Ascending aorta (tissue), 2 donors: ENCODE data around the gene PITPNM2. TPM values are rescaled to one million over a fixed set of nuclear protein-coding genes. Genes with fewer than 3 reads are reported as not detected.

Source experiments
- DNase-seq, 2 donors: peaks; one replicate each; pipeline ENCODE4 v3.0.0-alpha.2; 2019; ENCODE audit warnings: low spot score in 2 of 2
- H3K27ac ChIP-seq, 2 donors: fragments of 200-600 bp; sonication (generic); one replicate each; pipeline ENCODE4 v1.5.1; 2016 to 2017; ENCODE audit warnings: mild to moderate bottlenecking in 1 of 2
- H3K27me3 ChIP-seq: fragments of 200-600 bp; sonication (generic); one replicate; pipeline ENCODE4 v1.5.1; 2017
- H3K36me3 ChIP-seq, 2 donors: fragments of 200-600 bp; sonication (generic); one replicate each; pipeline ENCODE4 v1.5.1; 2016
- H3K4me1 ChIP-seq, 2 donors: fragments of 200-600 bp; sonication (generic); one replicate each; pipeline ENCODE4 v1.5.1; 2016 to 2017; ENCODE audit warnings: mild to moderate bottlenecking in 1 of 2
- H3K4me3 ChIP-seq, 2 donors: fragments of 200-600 bp; sonication (generic); one replicate each; pipeline ENCODE4 v1.5.1; 2016 to 2017; ENCODE audit warnings: mild to moderate bottlenecking in 1 of 2
- H3K9me3 ChIP-seq, 2 donors: fragments of 200-600 bp; sonication (generic); one replicate each; pipeline ENCODE4 v1.5.1; 2016
- intact Hi-C: fragments of 100-400 bp; cut with DNase I; formaldehyde crosslinking; loops from one replicate; pipeline ENCODE4 v1.15.1; 2023
- total RNA-seq: library from RNA; depleted of rRNA; stranded (reverse); fragments of >200 nt; gene quantifications from one replicate; pipeline ENCODE4 v1.1.0, GENCODE V29; 2016
- TF ChIP-seq, protein P1 (sequence below), 3 experiments: fragments of 200-600 bp in 2 of 3; fragments of 450-650 bp in 1 of 3; sonication (generic) in 2 of 3; IDR thresholded peaks; one replicate each; pipeline ENCODE4 v1.5.1; 2016 to 2019; ENCODE audit warnings: antibody characterized with exemption in 3 of 3, mild to moderate bottlenecking in 1 of 3, moderate library complexity in 1 of 3

Gene PITPNM2
- total RNA-seq, 1 donor from 2014 or later = 8.4 TPM

DNA sequence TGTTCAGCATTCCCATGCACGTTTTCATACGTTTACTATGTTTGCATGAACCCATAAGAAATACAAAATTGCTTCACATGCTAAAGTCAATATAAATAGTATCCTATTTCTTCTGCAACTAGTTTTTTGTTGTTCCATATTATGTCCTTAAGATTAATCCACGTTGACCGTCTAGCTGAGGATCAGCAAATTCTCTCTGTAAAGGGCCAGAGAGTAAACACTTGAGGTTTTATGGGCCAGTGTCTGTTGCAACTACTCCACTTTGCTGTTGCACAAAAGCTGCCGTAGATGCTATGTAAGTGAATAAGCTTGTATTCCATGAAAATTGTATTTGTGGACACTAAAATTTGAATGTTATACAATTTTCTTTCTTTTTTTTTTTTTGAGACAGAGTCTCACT is 21.1 kb upstream of the PITPNM2 start:
- intact Hi-C loops = no loop called here

GRCh38 chr12:123167329-123167728 is 16.4 kb upstream of the PITPNM2 start:
- Histone ChIP-seq H3K27me3 (no peaks in the 10 kb centered on the region), H3K4me3 (no peak overlapping the region), H3K9me3 (no peaks in the 10 kb centered on the region), H3K27ac (no peak overlapping the region), H3K4me1 (no peaks in the 10 kb centered on the region), H3K36me3 (no peaks in the 10 kb centered on the region)
- TF ChIP-seq, protein P1, sequence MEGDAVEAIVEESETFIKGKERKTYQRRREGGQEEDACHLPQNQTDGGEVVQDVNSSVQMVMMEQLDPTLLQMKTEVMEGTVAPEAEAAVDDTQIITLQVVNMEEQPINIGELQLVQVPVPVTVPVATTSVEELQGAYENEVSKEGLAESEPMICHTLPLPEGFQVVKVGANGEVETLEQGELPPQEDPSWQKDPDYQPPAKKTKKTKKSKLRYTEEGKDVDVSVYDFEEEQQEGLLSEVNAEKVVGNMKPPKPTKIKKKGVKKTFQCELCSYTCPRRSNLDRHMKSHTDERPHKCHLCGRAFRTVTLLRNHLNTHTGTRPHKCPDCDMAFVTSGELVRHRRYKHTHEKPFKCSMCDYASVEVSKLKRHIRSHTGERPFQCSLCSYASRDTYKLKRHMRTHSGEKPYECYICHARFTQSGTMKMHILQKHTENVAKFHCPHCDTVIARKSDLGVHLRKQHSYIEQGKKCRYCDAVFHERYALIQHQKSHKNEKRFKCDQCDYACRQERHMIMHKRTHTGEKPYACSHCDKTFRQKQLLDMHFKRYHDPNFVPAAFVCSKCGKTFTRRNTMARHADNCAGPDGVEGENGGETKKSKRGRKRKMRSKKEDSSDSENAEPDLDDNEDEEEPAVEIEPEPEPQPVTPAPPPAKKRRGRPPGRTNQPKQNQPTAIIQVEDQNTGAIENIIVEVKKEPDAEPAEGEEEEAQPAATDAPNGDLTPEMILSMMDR (IDR thresholded peaks at IDR 0.05) = no peak
- DNase-seq = no peak
- intact Hi-C loops = no loop called here

More for the DNA sequence above, 21.1 kb upstream of the PITPNM2 start:
- no peak overlapping the region for H3K4me3 ChIP-seq
- no peaks in the 10 kb centered on the region for H3K4me1 ChIP-seq
- no peak overlapping the region for H3K27ac ChIP-seq
- H3K27me3 ChIP-seq = no peaks in the 10 kb centered on the region
- no peaks in the 10 kb centered on the region for H3K9me3 ChIP-seq
- DNase-seq = no peak
- H3K36me3 ChIP-seq = peaks cover 0 to 8% of the 10 kb centered on the region in 2 donors
- TF ChIP-seq, protein P1 (IDR thresholded peaks at IDR 0.05) = no peak

DNA sequence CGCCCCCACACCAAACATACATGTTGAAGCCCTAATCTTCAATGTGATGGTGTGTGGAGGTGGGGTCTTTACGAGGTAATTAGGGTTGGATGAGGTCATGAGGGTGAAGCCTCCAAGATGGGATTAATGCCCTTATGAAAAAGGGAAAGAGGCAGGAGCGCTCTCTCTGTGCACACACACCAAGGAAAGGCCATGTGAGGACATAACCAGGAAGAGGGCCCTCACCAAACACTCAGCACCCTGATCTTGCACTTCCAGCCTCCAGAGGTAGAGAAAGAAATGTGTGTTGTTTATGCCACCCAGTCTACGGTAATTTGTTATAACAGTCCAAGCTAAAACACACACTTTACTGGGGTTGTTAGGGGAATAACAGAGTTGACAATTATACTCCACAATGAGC is 14.6 kb upstream of the PITPNM2 start:
- Histone ChIP-seq H3K4me3 (no peak overlapping the region), H3K36me3 (peaks cover 0 to under 1% of the 10 kb centered on the region in 2 donors), H3K27me3 (no peaks in the 10 kb centered on the region), H3K4me1 (no peaks in the 10 kb centered on the region), H3K9me3 (no peaks in the 10 kb centered on the region), H3K27ac (no peak overlapping the region)
- intact Hi-C loops = no loop called here
- no peak for DNase-seq
- TF ChIP-seq, protein P1 (IDR thresholded peaks at IDR 0.05) = no peak

DNA sequence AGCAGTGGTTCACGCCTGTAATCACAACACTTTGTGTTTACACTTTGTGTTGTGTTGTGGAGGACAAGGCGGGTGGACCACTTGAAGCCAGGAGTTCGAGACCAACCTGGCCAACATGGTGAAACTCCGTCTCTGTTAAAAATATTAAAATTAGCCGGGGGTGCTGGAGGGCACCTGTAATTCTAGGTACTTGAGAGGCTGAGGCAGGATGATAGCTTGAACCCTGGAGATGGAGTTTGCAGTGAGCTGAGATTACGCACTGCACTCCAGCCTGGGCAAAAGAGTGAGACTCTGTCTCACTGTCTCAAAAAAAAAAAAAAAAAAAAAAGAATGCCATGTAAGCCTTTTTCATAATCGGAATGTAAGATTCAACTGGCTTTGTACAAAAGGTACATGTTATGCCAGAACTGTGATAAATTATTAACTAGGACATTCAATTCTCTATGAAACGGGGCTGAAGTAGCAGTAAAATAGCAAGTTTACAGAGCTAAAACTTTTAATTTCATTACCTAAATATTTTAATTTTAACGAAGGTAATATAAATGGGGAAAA is 13.9 kb upstream of the PITPNM2 start:
- H3K27me3 ChIP-seq = no peaks in the 10 kb centered on the region
- H3K4me1 ChIP-seq = no peaks in the 10 kb centered on the region
- H3K9me3 ChIP-seq = no peaks in the 10 kb centered on the region
- no peak overlapping the region for H3K27ac ChIP-seq
- intact Hi-C loops = no loop called here
- H3K4me3 ChIP-seq = no peak overlapping the region
- TF ChIP-seq, protein P1 (IDR thresholded peaks at IDR 0.05) = no peak
- no peak for DNase-seq
- peaks cover 0 to 3% of the 10 kb centered on the region in 2 donors for H3K36me3 ChIP-seq

DNA sequence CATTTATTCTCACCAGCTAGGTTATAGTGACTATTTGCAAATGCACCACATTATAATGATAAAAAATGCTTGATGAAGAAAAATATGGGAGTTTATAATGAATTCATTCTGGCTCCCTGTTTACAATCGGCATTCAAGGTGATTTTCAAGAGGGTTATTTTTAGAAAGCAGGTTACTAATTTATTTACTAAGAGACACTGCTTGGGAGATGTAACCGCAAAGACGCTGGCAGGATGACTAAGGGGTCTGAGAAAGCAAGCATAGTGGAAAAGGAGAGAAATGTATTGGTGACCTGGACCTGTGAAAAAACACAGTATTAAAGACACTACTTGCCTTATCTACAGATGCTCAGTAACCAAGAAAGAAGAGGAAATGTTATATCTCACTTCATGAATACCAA is 13.3 kb upstream of the PITPNM2 start:
- Histone ChIP-seq H3K4me1 (no peaks in the 10 kb centered on the region), H3K36me3 (peaks cover 0 to 3% of the 10 kb centered on the region in 2 donors), H3K9me3 (no peaks in the 10 kb centered on the region), H3K27me3 (no peaks in the 10 kb centered on the region), H3K27ac (no peak overlapping the region), H3K4me3 (no peak overlapping the region)
- no peak for DNase-seq
- TF ChIP-seq, protein P1 (IDR thresholded peaks at IDR 0.05) = no peak
- intact Hi-C loops = no loop called here

DNA sequence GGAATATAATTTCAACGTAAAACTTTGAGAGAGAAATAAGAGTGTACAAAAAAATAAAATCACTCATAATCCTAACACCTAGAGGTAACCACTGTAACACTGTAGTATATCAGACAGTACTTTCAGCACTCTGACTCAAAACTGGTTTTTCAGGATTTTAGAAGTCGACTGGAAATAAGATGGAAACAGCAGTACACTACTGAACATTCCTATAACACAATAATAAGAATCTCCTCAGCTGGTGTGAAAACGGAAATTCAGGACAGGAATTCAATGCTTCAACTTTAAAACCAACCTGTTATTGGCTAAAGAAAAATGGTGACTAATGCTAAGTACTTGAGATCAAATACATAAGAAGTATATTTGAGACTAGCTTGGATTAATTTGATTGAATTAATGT is 12.3 kb upstream of the PITPNM2 start:
- H3K4me3 ChIP-seq = no peak overlapping the region
- H3K9me3 ChIP-seq = no peaks in the 10 kb centered on the region
- no peak for DNase-seq
- no peak overlapping the region for H3K27ac ChIP-seq
- no peaks in the 10 kb centered on the region for H3K4me1 ChIP-seq
- intact Hi-C loops = no loop called here
- TF ChIP-seq, protein P1 (IDR thresholded peaks at IDR 0.05) = no peak
- H3K36me3 ChIP-seq = peaks cover 0 to 3% of the 10 kb centered on the region in 2 donors
- H3K27me3 ChIP-seq = no peaks in the 10 kb centered on the region
